Right lobe of liver (tissue), 6 donors: ENCODE measurements around the gene CPB1. TPM values are rescaled to one million over a fixed set of nuclear protein-coding genes. Genes with fewer than 3 reads are reported as not detected.

Experiments used
- ATAC-seq, 4 donors: fragments of 200-7000 bp; cut with Tn5 transposase; one replicate each; pipeline ENCODE4 v1.9.1; 2020; ENCODE audit warnings: mild to moderate bottlenecking in 4 of 4, moderate library complexity in 4 of 4
- DNase-seq, 3 donors: peaks; one replicate each; pipeline ENCODE4 v3.0.0-alpha.2; 2020
- H3K27ac ChIP-seq, 3 donors: fragments of 200-600 bp; one replicate each; pipeline ENCODE4 v1.8.0; 2022
- H3K27me3 ChIP-seq, 2 donors: fragments of 200-600 bp; one replicate each; pipeline ENCODE4 v1.8.0; 2022
- H3K36me3 ChIP-seq, 4 donors: fragments of 200-600 bp; sonication (generic) in 1 of 4; one replicate each; pipeline versions ENCODE4 v1.5.1 to v1.8.0; 2017 to 2022; ENCODE audit warnings: control low read depth in 1 of 4
- H3K4me1 ChIP-seq, 4 donors: fragments of 200-600 bp; sonication (generic) in 1 of 4; one replicate each; pipeline versions ENCODE4 v1.5.1 to v1.8.0; 2017 to 2022; ENCODE audit warnings: control low read depth in 1 of 4
- H3K4me3 ChIP-seq, 3 donors: fragments of 200-600 bp; one replicate each; pipeline ENCODE4 v1.8.0; 2022
- H3K9me3 ChIP-seq, 4 donors: fragments of 200-600 bp; sonication (generic) in 1 of 4; one replicate each; pipeline versions ENCODE4 v1.5.1 to v1.8.0; 2017 to 2022; ENCODE audit warnings: control low read depth in 1 of 4
- POLR2A ChIP-seq: fragments of 450-650 bp; IDR thresholded peaks from one replicate; pipeline ENCODE4 v1.6.1; 2017; ENCODE audit warnings: antibody characterized with exemption, mild to moderate bottlenecking
- WGBS: methylation state at CpG from one replicate; pipeline ENCODE4 v1.1.6; 2018; ENCODE audit warnings: low coverage, low lambda C conversion rate; ENCODE audit not compliant: insufficient coverage; ENCODE audit errors: missing lambda C conversion rate; 5-methylcytosine and 5-hydroxymethylcytosine counted together
- intact Hi-C, 2 donors: fragments of 100-400 bp; cut with DNase I; formaldehyde crosslinking; loops; one replicate each; pipeline versions ENCODE4 v1.11.2 to v1.14.1; 2022
- total RNA-seq, 6 experiments: library from RNA; depleted of rRNA in 2 of 6; stranded (reverse); fragments of >200 nt in 2 of 6; fragmentation: NEBNext Ultra II Directional in 3 of 6; extraction: Animal tissue kit (Norgen Biotek cat#: 25700) in 3 of 6; gene quantifications; one replicate each; pipeline versions ENCODE4 v1.1.0 to v1.2.4, GENCODE V29; 2016 to 2023
- TF ChIP-seq, protein P1 (sequence below), 4 donors: fragments of 200-600 bp in 3 of 4; fragments of 450-650 bp in 1 of 4; IDR thresholded peaks; one replicate each; pipeline versions ENCODE4 v1.5.1 to v1.8.0; 2016 to 2022; ENCODE audit warnings: antibody characterized with exemption in 4 of 4, mild to moderate bottlenecking in 2 of 4
- donor health status: DM: no; HTN: yes; CAD: no.
- donor health status: DM: no; HTN: no; CAD: no.
- donor health status: DM: no; HTN: no; CAD: no.
- donor health status: DM: no; HTN: yes; CAD: no.
- donor health status: DM: no; HTN: yes; CAD: no.

Gene CPB1
- total RNA-seq, 6 experiments from 2014 or later, result 0.31 to 0.44 TPM; not detected in 4

DNA sequence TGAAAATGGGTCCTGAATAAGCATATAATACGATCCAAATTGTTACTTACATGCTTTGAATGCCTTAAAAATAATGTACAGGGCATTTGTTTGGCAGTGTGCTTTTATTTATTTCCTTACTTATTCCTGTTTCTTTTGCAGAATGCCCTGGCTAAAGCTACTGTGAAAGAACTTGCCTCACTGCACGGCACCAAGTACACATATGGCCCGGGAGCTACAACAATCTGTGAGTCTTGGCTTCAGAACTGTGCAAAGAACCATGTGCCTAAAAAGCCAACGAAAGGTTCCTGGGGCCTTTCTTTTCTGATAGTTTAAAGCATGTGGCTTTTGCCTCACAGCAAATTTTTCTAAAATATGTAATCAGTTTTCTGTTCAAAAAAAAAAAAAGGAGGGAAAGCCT, 29.7 kb downstream of the CPB1 start:
- no peaks in the 10 kb centered on the region for H3K4me1 ChIP-seq
- ATAC-seq (no peak), DNase-seq (no peak)
- no peaks in the 10 kb centered on the region for H3K27me3 ChIP-seq
- H3K27ac ChIP-seq, result no peak overlapping the region
- intact Hi-C loops, result no loop called here
- H3K4me3 ChIP-seq, result no peak overlapping the region
- TF ChIP-seq, protein P1, sequence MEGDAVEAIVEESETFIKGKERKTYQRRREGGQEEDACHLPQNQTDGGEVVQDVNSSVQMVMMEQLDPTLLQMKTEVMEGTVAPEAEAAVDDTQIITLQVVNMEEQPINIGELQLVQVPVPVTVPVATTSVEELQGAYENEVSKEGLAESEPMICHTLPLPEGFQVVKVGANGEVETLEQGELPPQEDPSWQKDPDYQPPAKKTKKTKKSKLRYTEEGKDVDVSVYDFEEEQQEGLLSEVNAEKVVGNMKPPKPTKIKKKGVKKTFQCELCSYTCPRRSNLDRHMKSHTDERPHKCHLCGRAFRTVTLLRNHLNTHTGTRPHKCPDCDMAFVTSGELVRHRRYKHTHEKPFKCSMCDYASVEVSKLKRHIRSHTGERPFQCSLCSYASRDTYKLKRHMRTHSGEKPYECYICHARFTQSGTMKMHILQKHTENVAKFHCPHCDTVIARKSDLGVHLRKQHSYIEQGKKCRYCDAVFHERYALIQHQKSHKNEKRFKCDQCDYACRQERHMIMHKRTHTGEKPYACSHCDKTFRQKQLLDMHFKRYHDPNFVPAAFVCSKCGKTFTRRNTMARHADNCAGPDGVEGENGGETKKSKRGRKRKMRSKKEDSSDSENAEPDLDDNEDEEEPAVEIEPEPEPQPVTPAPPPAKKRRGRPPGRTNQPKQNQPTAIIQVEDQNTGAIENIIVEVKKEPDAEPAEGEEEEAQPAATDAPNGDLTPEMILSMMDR (IDR thresholded peaks at IDR 0.05), result no peak
- TF ChIP-seq POLR2A, result no peak
- H3K9me3 ChIP-seq, result no peaks in the 10 kb centered on the region
- 65% methylated on average over 4 of the region's 4 CpGs for WGBS
- no peaks in the 10 kb centered on the region for H3K36me3 ChIP-seq

DNA sequence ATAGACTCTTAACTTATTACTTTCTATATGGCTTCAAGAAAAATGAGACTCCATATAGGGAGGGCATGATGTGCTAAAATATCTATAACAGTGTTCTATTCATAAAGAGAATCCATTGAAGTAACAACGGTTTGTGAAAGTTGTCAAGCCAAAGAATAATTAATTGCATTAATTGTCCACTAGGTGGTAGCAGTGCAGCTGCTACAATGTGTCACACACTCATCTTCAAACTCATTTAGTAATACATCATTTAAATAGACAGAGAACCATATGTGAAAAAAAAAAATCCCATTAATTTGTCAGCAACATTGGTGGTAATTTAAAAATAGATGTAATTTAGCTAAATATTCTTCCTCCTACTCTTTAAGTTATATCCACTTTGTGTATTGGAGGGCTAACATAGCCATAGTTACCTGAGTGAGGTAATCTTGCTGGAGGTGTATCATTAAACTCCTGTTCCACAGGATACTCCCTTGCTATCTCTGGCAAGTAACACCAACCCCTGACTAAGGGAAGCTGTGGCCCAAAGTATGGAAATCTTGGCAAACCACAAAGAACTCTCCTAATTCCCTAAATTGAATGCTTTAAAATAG, 33.8 kb downstream of the CPB1 start:
- Histone ChIP-seq H3K9me3 (no peaks in the 10 kb centered on the region), H3K27me3 (no peaks in the 10 kb centered on the region), H3K4me1 (no peaks in the 10 kb centered on the region), H3K4me3 (no peak overlapping the region), H3K36me3 (no peaks in the 10 kb centered on the region), H3K27ac (no peak overlapping the region)
- no peak for DNase-seq
- peak; percentile 67 to 85 (median 72) for ATAC-seq
- 0% methylated on average over 1 of the region's 1 CpG for WGBS
- no peak for TF ChIP-seq POLR2A
- TF ChIP-seq, protein P1 (IDR thresholded peaks at IDR 0.05), result peak; percentile 68 to 85 (median 76)
- intact Hi-C loops, result loop anchor here (5.0 kb wide), 2 partner anchors 81 to 86 kb away; no protein-coding TSS in a partner anchor

DNA sequence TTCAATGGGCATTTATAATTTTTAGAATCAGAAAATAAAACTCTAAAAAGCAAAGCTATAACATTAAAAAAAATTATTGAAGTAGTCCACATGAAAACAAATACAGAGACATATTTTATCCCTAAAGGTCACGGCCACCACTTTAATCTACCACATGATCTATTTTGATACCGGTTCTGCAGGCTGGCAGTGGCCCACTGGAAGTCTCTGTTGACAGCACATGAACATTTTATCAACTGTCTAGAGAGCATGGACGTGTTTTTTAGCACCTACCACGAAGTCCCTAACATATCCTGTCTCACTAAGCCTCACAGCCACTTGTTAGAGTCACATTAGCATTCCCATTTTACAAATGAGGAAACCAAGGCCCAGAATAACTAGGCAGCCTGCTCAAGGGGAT, 35.7 kb downstream of the CPB1 start:
- H3K27me3 ChIP-seq, result no peaks in the 10 kb centered on the region
- WGBS, result 45% methylated on average over 4 of the region's 4 CpGs
- H3K4me1 ChIP-seq, result no peaks in the 10 kb centered on the region
- no peak for DNase-seq
- intact Hi-C loops, result loop anchor here (5.0 kb wide), 2 partner anchors 79 to 84 kb away; no protein-coding TSS in a partner anchor
- H3K4me3 ChIP-seq, result no peak overlapping the region
- H3K27ac ChIP-seq, result no peak overlapping the region
- no peaks in the 10 kb centered on the region for H3K36me3 ChIP-seq
- H3K9me3 ChIP-seq, result no peaks in the 10 kb centered on the region
- ATAC-seq, result no peak
- TF ChIP-seq, protein P1 (IDR thresholded peaks at IDR 0.05), result no peak
- no peak for TF ChIP-seq POLR2A

DNA sequence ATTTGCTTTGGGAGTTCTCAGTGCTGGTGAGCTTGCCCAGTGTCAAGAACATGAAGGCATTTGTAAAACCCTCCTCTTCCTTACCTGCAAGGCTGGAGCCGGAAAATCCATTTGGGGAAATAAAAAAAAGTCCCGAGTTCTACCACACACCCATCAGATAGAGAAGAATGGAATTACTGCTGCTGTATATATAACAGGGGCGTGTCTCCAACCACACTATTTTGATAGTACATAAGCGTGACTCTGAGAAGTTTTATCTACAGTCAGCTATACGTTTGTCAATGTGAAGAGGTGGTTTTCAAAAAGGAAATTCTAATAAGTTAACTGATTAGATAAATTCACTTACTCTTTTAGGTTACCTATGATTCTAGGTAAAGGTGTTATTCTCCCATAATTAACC, 36.2 kb downstream of the CPB1 start:
- H3K36me3 ChIP-seq, result no peaks in the 10 kb centered on the region
- H3K4me1 ChIP-seq, result no peaks in the 10 kb centered on the region
- TF ChIP-seq, protein P1 (IDR thresholded peaks at IDR 0.05), result no peak
- TF ChIP-seq POLR2A, result no peak
- no peaks in the 10 kb centered on the region for H3K9me3 ChIP-seq
- WGBS, result 69% methylated on average over 5 of the region's 5 CpGs
- H3K27me3 ChIP-seq, result no peaks in the 10 kb centered on the region
- no peak for DNase-seq
- intact Hi-C loops, result loop anchor here (5.0 kb wide), 2 partner anchors 78 to 83 kb away; no protein-coding TSS in a partner anchor
- H3K27ac ChIP-seq, result no peak overlapping the region
- ATAC-seq, result no peak
- H3K4me3 ChIP-seq, result no peak overlapping the region
